GM21825 (cell line): Measurements from ENCODE around the gene SH2B3.
A peak's percentile ranks its signal among the peaks of the same experiment; 100 is the strongest.

ENCODE experiments used
- ATAC-seq: cut with Tn5 transposase; IDR thresholded peaks from one replicate; pipeline ENCODE4 v1.9.1; 2021; ENCODE audit warnings: mild to moderate bottlenecking, moderate library complexity; ENCODE audit not compliant: unreplicated experiment

Gene SH2B3

DNA sequence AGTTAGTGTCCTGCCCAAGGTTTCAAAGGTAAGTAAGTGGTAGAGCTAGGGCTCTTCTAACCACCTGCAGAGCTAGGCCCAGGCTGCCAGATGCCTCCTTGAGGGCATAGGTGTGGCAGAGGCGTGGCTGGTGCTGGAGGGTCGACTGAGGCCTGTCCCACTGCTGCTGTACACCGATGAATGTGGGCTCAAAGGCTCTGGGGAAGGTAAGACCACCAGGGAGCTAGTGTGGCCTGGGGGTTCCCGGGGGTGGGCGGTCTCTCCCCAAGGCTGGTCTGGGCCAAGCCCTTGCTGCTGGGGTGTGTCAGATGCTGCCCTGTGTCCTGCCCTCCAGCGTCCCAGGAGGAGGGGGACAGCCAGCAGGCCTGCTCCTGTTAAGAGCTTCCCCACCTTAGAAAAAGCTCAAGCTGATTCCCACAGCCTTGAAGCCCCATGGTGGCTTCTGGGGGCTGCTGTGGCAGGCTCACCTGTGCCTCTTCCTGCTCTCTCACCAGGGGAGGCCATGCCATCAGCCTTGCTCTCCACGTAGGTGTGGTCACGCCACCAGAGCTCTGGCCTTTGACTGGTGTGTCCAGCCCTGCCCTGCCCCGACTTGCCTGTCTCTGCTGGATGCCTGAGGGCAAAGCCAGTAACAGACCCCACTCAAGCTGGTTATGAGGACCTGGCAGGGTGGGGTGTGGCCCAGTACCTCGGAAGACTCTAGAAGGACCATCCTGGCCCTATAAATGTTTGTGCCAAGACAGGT is 36.8 kb downstream of the SH2B3 start:
- ATAC-seq = no peak

DNA sequence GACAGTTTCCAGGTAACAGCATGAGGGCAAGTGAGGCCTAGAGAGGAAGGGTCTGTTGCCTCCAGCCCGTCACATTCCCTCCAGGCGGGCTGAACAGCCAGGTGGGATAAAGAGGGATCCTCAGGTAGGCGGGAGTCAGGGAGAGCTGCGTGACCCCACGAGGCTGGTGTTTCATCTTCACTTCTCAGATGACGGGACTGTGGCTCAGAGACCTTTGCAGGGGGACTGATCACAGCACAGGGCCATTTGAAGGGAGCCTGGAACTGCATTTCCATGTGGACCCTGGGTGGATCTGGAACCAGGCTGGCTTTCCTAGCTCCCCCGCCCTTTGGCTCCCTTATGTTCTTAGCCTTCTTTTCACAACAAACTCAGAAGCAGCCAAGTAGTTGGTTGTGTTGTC is 37.4 kb downstream of the SH2B3 start:
- ATAC-seq = no peak

DNA sequence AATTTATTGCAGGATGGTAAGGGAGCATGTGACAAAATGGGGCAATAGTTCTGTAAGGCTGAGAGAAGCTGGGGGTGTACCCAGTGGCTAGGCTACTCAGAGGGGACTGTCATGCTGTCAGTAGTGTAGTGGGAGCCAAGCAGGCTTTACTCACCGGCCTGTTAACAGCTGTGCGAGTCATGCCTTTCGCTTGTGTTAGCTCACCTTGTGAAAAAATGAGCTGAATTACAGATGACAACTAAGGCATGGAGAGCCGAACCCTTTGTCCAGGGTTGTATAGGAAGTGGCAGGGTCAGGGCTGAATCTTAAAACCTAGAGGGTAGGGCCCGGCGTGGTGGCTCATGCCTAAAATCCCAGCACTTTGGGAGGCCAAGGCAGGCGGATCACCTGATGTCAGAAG is 37.9 kb downstream of the SH2B3 start:
- no peak for ATAC-seq

DNA sequence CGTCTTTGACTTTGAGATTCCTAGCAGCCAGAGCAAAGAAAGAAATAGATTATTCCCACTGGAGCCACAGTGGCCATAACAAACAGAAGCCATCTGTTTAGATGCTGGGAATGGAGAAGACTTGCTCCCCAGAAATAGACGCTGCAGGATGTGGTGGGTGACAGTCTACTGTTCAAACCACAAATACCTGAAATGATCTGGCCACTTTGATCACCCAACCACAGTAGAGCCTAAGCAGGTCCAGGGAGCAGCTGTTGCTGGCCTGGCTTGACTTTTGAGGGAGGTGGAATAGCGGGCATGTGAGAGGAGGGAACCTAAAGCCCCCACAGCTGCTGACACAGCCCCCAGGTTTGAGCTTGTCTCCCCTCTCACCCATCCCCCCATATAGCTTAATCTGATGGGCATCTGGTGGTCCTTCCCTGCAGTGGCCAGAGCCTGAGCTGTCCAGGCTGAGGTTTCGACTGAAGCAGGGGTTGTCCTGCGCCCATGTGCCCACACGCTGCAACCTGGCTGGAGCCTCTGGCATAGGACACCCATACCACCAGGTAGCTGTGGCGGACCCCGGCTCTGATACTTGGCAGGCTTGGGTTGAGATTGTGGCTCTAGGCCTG is 38.7 kb downstream of the SH2B3 start:
- ATAC-seq = peak; percentile 34

DNA sequence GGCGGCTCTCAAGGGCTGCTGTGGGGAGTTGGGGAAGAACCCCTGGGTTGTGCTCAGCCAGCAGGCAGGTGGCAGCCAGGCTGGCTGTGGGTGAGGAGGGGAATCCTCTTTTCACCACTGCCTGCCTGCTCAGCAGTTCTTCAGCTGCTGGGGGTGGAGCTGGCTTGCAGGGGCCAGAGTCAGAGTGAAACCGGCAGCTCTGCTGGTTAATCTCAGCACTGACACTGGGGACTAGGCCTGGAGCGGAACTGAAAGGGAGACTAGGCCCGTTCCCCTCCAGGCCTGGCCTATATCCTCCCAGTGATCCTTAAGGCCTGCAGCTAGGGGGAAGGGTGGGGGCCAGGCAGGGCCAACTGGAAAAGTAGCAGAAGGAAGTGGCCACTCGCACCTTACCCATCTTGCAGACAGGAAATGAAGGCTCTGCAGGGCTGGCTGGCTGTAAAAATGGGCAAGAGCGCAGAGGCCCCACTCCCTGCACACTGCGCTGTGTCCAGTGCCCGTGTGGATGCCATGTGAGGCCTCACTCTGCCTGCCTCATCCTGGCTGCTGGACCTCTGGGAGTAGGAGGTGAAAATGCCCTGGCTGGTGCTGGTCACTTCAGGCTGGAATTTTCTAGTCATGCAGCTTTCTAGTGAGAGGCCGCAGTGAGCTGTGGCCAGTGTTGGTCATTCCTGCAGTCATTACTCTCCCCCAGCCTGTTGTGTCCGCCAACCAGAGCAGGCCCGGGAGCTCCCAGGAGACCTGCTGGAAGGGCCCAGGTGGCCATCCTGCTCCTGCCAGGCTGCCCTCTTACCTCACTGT is 39.4 kb downstream of the SH2B3 start:
- ATAC-seq = peak; percentile 78

DNA sequence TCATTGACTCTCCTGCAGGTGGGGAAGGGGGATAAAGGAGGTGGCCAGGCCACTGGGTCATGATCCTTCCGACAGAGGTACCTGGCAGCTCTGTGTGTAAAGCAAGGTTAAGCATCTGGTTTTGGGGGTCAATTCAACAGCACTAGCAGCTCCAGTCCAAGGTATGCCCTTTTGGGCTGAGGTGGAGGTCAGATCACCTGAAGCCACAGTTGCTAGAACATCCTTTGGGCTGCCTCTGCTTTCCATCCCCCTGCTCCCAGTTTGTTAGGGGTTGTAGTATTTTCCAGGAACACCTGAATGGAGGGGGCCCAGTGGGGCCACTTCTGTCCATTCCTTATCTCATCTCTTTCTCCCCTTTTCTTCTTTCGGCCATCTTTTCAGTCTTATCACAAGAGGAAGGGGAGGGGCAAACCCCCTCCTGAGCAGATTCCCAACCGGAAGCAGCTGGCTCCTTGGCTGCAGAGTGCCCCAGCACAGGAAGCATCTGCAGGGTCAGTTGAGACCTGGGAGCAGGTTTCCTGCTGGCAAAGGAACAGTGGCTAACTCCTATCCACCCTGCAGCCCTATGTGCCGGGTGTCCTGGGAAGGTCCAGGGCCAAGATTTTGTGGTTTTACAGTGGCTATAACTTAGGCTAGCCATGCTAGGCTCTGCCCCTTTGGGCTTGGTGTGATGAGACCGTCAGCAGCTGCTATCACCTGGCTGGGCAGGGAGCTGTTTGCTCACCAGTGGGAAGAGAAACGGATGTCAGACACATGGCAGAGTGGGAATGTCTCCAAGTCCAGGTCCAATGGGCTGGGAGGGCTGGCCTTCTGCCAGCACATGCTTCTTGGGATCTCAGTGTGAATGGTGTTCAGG is 40.2 kb downstream of the SH2B3 start:
- ATAC-seq = no peak

DNA sequence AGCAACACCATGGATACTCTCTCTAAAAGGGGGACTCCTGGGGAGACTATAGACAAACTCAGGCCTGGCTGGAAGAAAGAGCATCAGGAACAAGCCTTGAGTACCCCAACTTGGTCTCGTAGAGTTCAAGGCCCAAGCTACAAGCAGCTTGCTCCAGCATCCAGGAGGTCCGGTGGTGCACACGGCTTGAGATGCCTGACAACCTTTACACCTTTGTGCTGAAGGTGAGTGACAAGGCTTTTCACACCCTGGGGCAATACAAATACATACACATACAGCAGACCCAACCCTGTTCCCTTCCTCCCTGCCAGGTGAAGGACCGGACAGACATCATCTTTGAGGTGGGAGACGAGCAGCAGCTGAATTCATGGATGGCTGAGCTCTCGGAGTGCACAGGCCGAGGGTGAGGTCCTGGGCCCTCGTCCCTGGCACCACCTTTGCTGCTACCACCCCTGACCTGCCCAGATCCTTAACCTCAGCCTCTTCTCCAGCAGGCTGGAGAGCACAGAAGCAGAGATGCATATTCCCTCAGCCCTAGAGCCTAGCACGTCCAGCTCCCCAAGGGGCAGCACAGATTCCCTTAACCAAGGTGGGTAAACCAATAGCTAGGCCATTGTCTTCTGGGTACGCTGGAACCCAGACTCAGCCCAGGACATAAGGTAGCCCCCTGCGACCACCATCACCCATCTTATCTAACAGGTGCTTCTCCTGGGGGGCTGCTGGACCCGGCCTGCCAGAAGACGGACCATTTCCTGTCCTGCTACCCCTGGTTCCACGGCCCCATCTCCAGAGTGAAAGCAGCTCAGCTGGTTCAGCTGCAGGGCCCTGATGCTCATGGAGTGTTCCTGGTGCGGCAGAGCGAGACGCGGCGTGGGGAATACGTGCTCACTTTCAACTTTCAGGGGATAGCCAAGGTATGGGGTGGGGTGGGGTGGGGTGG is 41.2 kb downstream of the SH2B3 start:
- ATAC-seq = no peak

DNA sequence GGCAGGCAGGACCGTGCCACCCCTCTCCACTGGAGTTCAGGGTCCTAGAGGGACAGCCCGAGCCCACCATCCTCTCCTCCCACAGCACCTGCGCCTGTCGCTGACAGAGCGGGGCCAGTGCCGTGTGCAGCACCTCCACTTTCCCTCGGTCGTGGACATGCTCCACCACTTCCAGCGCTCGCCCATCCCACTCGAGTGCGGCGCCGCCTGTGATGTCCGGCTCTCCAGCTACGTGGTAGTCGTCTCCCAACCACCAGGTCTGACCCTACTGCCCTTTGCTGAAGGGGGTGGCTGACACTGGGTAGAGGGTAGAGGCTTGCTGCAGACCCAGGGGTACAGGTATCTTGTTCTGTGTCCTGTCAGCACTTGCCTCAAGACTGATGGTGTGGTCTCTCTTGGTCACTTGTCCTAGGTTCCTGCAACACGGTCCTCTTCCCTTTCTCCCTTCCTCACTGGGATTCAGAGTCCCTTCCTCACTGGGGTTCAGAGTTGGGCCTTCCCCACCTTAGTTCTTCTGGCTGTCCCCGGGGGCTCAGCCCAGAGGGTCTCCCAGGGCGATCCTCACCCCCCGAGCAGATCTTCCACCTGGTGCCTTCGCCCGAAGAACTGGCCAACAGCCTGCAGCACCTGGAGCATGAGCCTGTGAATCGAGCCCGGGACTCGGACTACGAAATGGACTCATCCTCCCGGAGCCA is 42.0 kb downstream of the SH2B3 start:
- ATAC-seq = no peak

DNA sequence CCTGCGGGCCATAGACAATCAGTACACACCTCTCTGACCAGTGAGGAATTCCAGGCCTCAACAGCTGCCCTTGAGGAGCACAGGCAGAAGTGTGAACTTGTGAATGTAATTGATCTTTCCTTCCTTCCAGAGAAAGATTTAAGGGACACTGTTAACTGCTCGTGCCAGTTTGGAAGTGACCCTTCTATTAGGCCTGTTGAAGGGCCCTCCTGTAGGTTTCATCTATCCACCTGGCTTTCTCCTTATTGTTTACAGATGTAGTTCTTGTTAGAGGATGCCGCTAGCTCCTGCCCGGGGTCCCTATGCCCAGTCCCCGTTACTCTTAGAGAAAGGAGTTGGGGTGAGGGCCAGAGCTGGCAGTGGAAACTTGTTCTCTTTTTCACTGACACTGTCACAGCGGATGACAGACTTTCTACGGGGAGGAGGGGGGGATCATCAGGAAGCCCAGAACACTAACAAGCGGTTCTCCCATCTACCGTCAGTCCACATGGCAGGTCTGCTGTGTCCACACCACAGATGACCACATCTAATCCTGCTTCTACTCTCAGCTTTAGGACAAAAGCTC is 42.6 kb downstream of the SH2B3 start:
- no peak for ATAC-seq

DNA sequence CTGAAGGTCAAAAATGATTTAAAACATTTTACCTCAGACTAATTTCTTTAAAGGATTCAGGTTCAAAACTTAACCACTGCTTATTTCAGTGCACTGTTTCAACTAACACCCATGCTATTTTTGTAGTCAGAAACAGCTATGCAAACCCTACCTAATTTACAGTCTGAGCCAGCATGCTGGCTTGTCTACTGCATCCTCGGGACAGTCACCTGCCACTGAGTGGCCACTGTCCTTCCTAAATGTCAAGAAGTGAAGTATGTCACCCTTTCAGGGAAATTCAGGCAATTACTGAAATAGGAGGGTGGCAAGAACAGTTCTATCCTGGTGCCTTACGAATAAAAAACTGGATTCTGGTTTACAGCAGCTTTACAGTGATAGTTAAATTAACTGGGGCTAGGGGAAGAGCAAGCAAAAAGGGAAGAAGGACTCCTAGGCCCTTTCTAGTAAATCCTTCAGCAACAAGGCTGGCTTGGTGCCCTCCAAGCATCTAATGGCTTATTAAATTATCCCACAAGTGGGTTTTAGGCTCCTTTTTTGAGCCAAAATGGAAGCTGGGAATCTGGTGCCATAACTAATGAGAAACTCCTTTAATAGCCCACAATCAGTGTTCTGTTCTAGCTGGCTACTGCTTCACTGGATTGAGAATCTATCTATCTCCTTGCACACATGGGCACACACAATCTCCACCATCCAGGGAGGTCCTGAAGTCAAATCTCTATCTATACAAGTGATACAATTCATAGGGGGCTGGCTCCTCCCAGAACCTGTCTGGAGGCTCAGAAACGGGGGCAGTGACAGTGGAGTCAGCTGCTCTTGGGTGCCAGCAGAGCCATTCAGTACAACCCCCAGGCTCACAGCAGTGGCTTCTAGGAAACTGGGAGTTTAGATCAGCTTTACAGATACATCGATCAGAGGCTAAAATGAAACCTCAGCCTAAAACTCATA is 43.4 kb downstream of the SH2B3 start:
- no peak for ATAC-seq

DNA sequence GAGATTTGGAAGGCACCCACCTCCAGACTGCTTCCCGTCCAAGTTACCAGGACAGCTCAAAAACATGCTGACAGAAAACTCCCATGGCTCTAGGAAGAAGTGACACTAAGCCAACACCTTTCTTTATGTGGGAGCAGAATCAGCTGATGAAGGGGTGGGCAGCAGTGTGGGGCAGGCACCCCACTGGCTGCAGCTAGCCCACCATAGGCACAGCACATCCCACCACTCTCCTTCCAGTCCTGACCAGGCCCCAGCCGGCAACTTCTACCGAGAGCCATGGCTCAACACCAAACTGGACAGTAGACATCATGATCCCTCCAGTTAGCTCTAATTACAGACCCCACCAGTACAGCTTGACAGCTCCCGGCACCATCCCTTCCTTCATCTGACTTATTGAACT is 45.0 kb downstream of the SH2B3 start:
- ATAC-seq = no peak

DNA sequence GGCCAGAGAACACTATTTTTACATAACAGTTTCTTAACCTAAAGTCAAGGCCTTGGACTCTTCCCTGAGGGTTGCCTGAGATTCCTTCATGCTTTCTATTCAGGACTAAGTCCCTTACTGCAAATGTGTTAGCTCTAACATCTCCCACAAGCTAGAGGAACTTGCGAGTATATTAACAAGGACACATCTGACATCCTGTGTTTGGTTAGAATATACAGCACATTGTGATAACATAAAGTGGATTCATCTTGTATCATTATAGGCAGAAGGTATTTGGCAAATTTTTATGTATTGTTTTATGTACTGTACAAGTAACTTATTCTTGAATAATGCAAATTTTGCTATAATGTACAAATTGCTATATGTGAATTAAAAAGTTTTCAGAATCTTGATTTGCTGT is 45.5 kb downstream of the SH2B3 start:
- no peak for ATAC-seq

DNA sequence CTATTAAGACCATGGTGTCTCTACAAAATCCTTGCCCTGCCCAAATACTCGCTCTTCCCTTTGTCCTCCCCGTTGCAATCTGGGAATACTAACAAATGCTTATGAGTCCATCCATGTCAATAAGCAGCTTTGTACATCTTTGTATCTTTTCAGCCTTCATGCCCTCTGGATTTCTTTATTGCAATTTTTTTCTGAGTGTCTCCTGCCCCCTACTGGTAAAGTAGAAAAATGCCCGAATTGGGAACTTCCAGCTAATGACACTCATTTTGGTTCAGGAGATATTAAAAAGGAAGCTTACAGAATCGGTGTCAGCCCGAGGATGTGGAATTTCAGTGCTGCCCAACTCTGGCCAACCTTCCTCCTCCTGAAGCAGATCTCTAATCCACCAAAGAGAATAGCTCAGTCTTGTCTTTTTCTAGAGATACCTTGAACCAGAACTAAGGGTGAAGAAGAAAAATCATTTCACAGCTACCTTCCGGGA is 46.0 kb downstream of the SH2B3 start:
- no peak for ATAC-seq

DNA sequence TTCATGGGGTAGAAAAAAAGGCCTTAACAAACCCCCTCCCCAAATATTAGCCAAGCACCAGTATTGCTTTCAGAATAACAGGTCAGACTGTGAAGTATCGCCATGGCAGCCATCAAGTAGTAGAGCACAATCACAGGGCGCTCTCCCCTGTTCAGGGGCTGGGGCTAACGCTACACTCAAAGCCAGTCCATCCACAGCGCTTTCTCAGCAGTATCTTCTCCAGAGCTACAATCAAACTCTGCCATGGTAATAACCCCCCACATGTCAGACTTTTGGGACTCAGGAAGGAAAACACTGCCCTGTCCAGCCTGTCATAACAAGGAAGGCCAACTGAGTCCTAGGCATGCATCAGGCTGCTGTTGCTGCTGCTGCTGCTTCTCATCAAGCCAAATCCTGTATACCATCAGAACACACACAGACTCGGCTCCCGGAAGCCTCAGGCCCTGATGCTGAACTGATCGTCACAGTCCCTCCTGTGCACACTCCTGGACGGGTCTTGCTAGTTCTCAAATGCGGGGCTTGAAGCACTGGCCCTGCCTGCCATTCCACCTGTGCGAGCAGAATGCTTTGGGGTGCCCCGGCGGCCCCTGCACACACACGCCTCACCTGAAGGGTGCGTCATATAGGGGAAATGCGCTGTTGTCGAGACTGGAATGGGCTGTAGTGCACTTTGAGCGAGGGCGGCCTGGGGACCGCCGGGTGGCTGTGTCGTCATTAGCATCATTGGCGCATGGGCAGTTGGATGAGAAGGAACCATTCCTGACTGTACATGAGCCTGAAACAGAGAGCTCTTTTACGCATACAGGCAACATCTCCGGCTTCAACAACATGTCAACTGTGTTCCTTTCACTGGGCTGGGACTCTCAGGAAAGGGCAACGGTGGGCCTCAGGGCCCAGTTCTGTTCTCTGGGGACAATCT is 47.6 kb downstream of the SH2B3 start:
- no peak for ATAC-seq

DNA sequence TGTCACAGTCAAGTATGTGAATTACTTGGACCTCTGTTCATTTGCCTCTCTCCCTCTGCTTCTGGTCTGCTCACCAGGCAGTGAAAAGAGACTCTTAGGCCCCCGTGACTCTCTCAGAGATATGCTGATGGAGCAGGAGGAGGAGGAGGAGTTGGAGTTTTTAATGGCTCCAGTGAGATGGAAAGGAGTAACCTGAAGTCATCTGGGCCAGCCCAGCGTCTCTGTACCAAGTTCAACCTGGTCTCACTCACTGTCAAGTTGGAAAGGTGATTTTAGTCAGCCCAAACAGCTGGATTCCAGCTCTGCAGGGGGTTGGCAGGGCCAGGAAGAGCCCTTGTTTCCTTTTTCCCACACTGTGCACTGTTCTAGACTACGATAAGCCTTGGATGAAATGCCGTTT is 48.6 kb downstream of the SH2B3 start:
- no peak for ATAC-seq

DNA sequence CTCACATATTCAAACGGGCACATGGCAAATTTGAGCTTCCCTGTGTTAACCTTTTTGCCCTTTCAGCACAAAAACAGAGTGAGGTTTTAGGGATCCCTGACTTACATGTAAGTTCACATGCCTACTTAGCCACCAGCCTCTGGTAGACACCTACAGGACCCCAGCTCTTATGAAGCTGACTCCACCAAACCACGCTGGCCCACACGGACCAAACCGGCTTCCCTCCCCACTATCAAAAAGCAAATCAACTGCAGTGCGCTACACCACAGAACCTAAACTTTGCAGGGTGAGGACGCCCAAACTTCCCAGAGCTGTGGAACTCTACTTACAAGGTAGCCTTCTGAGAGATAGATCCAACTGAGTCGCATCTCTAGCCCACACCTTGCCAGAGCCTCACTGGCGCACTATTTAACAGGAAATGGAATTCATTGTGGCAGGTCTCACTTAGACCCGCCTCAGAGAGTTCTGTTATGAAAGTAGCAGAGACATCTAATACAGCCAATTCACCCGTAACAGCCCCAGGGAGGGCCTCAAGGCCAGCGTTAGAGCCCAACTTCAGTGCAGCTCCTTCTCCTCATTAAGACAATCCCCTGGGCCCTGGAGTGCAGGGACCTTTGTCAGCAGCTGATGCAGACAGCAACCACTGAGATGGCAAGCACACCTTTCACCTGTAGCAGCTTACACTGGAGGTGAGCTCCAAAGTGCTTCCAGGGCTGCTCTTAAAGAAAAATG is 49.2 kb downstream of the SH2B3 start:
- ATAC-seq = no peak
